ENCODE results near the gene ZNF582. TPM values are rescaled to one million over a fixed set of nuclear protein-coding genes. Genes with fewer than 3 reads are reported as not detected.

Gene ZNF582
- 2.5 TPM for polyA plus RNA-seq (2013, experiment 1 of 2)
- 2.6 TPM for polyA plus RNA-seq (2013, experiment 2 of 2)

DNA sequence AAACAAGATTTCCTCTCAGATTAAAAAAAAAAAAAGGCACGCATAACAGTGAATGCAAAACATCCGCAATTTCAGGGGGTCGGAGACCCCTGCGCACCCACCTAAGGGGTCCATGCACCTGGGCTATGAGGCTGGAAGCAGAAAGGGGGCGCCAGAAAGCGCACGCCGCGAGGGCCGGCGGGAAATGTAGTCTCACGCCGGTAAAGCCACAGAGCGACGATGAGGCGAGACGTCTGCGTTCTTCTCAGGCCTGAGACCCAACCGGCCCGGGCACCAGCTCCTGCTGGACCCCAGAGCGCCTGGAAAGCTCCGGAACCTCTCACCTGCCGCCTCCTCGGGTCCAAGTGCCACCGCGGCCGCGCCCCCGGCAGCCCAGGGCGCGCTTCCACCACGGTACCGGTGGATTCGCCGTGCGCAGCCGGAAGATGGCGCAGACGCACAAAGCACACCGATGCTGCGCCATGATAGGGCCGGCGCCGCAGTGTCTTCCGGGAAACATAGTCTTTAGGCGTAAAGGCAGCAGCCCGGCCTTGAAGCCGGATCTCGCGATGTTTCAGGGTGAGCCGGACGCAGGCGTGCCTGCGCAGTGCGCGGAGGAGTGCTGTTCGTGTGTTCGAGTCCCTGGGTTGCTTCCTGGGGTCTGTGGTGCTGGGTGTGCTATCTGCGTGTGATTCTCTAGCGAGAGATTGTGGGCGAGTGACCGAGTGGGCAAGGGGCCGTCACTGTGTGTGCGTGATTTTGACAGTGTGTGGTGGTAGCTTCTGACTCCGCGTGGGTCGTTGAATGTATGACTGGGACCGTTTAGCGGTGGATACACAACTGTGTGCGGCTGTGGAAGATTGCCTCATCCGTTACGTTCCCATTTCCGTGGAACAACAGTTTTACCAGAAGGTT is at the start of gene ZNF582:
ZNF582 (minus strand) TSS at position 416 of the 894 bp plus-strand sequence. CDS start 1,782 bp downstream, outside the sequence.
- Histone ChIP-seq H4K91ac (ENCODE audit: low read length) (peak within 1 kb of the TSS; percentile 98), H4K8ac (ENCODE audit: low read length) (peak within 1 kb of the TSS; percentile 100), H2BK120ac (ENCODE audit: low read depth, low read length) (peak within 1 kb of the TSS; percentile 96), H3K27me3 (ENCODE audit: control insufficient read depth in 1 of 2, insufficient read depth in 1 of 2, low read length in 2 of 2) (no peaks in the 10 kb centered on the region), H3K14ac (ENCODE audit: low read length in 2 of 2) (peak within 1 kb of the TSS in 1 of 2 experiments; percentile 98), H2BK5ac (ENCODE audit: low read depth, low read length, poor library complexity, severe bottlenecking) (peak within 1 kb of the TSS; percentile 95), H2AFZ (ENCODE audit: low read depth, low read length) (peak within 1 kb of the TSS; percentile 98), H3K79me1 (replicated peaks; ENCODE audit: low read length, poor library complexity, severe bottlenecking) (peaks cover 16% of the 10 kb centered on the region), H3K4me1 (ENCODE audit: control insufficient read depth, insufficient read depth, low read depth, low read length) (peaks cover 3% of the 10 kb centered on the region), H2AK5ac (ENCODE audit: low read length, severe bottlenecking) (no peak within 1 kb of the TSS), H3K9me3 (ENCODE audit: control insufficient read depth, low read length) (peaks cover 30% of the 10 kb centered on the region), H3K18ac (ENCODE audit: low read depth in 1 of 2, low read length in 2 of 2) (peak within 1 kb of the TSS; percentile 97 to 98), H3K9ac (ENCODE audit: low read length) (peak within 1 kb of the TSS; percentile 94), H3K4me3 (ENCODE audit: insufficient read depth in 1 of 2, low read depth in 1 of 2, low read length in 2 of 2) (peak within 1 kb of the TSS; percentile 81 to 86), H3K36me3 (ENCODE audit: control insufficient read depth in 1 of 2, insufficient read depth in 2 of 2, low read depth in 1 of 2, low read length in 2 of 2) (peaks cover 28 to 30% of the 10 kb centered on the region in 2 experiments), H3K4ac (ENCODE audit: low read depth in 1 of 2, low read length in 2 of 2) (peak within 1 kb of the TSS; percentile 94 to 99), H3K23ac (ENCODE audit: low read length in 2 of 2) (peak within 1 kb of the TSS in 1 of 2 experiments; percentile 53), H3K4me2 (ENCODE audit: low read length, poor library complexity, severe bottlenecking) (peak within 1 kb of the TSS; percentile 76), H2BK15ac (ENCODE audit: low read depth, poor library complexity, severe bottlenecking) (peak within 1 kb of the TSS; percentile 93), H2BK12ac (ENCODE audit: low read length in 2 of 2) (peak within 1 kb of the TSS in 1 of 2 experiments; percentile 67), H3K27ac (ENCODE audit: low read length, poor library complexity, severe bottlenecking) (peak within 1 kb of the TSS; percentile 85)
- DNase-seq: peak; percentile 96
- WGBS: under 1% methylated on average over 73 of the region's 73 CpGs

DNA sequence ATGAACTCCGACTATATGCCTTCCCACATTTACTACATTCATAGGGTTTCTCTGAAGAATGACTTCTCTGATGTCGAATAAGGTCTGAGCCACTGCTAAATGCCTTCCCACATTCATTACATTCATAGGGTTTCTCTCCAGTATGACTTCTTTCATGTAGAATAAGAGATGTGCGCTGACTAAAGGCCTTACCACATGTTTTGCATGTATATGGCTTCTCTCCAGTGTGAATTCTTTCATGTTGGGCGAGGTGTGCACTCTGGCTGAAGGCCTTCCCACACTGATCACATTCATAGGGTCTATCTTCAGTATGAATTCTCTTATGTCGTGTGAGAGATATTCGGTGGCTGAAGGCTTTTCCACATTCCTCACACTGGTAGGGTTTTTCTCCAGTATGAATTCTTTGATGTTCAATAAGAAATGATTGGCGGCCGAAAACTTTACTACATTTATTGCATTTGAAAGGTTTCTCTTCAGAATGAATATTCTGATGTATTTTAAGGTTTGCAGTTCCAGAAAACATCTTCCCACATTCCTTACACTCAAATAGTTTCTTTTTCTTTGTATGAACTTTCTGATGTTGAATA is 48.0 kb upstream of the ZNF582 start:
- H4K91ac ChIP-seq (ENCODE audit: low read length): no peak overlapping the region
- no peak overlapping the region for H2BK120ac ChIP-seq (ENCODE audit: low read depth, low read length)
- WGBS: 88% methylated on average over 4 of the region's 8 CpGs
- H2BK15ac ChIP-seq (ENCODE audit: low read depth, poor library complexity, severe bottlenecking): no peak overlapping the region
- no peaks in the 10 kb centered on the region for H3K4me1 ChIP-seq (ENCODE audit: control insufficient read depth, insufficient read depth, low read depth, low read length)
- no peak overlapping the region for H3K27ac ChIP-seq (ENCODE audit: low read length, poor library complexity, severe bottlenecking)
- H3K27me3 ChIP-seq (ENCODE audit: control insufficient read depth in 1 of 2, insufficient read depth in 1 of 2, low read length in 2 of 2): no peaks in the 10 kb centered on the region
- H3K79me1 ChIP-seq (replicated peaks; ENCODE audit: low read length, poor library complexity, severe bottlenecking): no peaks in the 10 kb centered on the region
- H2AK5ac ChIP-seq (ENCODE audit: low read length, severe bottlenecking): no peak overlapping the region
- H4K8ac ChIP-seq (ENCODE audit: low read length): no peak overlapping the region
- peak overlapping the region in 1 of 2 experiments; percentile 42 for H3K4me3 ChIP-seq (ENCODE audit: insufficient read depth in 1 of 2, low read depth in 1 of 2, low read length in 2 of 2)
- H2AFZ ChIP-seq (ENCODE audit: low read depth, low read length): no peak overlapping the region
- H2BK5ac ChIP-seq (ENCODE audit: low read depth, low read length, poor library complexity, severe bottlenecking): no peak overlapping the region
- H3K9me3 ChIP-seq (ENCODE audit: control insufficient read depth, low read length): peaks cover 84% of the 10 kb centered on the region
- no peak overlapping the region for H3K18ac ChIP-seq (ENCODE audit: low read depth in 1 of 2, low read length in 2 of 2)
- no peak overlapping the region for H3K23ac ChIP-seq (ENCODE audit: low read length in 2 of 2)
- no peak overlapping the region for H2BK12ac ChIP-seq (ENCODE audit: low read length in 2 of 2)
- H3K4ac ChIP-seq (ENCODE audit: low read depth in 1 of 2, low read length in 2 of 2): no peak overlapping the region
- no peak overlapping the region for H3K4me2 ChIP-seq (ENCODE audit: low read length, poor library complexity, severe bottlenecking)
- H3K36me3 ChIP-seq (ENCODE audit: control insufficient read depth in 1 of 2, insufficient read depth in 2 of 2, low read depth in 1 of 2, low read length in 2 of 2): peaks cover 2 to 33% of the 10 kb centered on the region in 2 experiments
- no peak for DNase-seq
- H3K9ac ChIP-seq (ENCODE audit: low read length): no peak overlapping the region
- no peak overlapping the region for H3K14ac ChIP-seq (ENCODE audit: low read length in 2 of 2)

DNA sequence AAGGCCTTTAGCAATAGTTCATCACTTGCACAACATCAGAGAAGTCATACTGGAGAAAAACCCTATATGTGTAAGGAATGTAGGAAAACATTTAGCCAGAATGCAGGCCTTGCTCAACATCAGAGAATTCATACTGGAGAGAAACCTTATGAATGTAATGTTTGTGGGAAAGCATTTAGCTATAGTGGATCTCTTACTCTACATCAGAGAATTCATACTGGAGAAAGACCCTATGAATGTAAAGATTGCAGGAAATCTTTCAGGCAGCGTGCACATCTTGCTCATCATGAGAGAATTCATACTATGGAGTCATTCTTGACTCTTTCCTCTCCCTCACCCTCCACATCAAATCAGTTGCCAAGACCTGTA is 30.6 kb upstream of the ZNF582 start:
- H3K4me1 ChIP-seq (ENCODE audit: control insufficient read depth, insufficient read depth, low read depth, low read length): no peaks in the 10 kb centered on the region
- H3K18ac ChIP-seq (ENCODE audit: low read depth in 1 of 2, low read length in 2 of 2): no peak overlapping the region
- H3K9me3 ChIP-seq (ENCODE audit: control insufficient read depth, low read length): peaks cover 98% of the 10 kb centered on the region
- no peak overlapping the region for H3K4me2 ChIP-seq (ENCODE audit: low read length, poor library complexity, severe bottlenecking)
- H3K79me1 ChIP-seq (replicated peaks; ENCODE audit: low read length, poor library complexity, severe bottlenecking): no peaks in the 10 kb centered on the region
- WGBS: 63% methylated on average over 1 of the region's 1 CpG
- no peaks in the 10 kb centered on the region for H3K27me3 ChIP-seq (ENCODE audit: control insufficient read depth in 1 of 2, insufficient read depth in 1 of 2, low read length in 2 of 2)
- H2BK5ac ChIP-seq (ENCODE audit: low read depth, low read length, poor library complexity, severe bottlenecking): no peak overlapping the region
- no peak overlapping the region for H3K9ac ChIP-seq (ENCODE audit: low read length)
- no peak overlapping the region for H3K23ac ChIP-seq (ENCODE audit: low read length in 2 of 2)
- no peak overlapping the region for H2AK5ac ChIP-seq (ENCODE audit: low read length, severe bottlenecking)
- no peak overlapping the region for H3K14ac ChIP-seq (ENCODE audit: low read length in 2 of 2)
- no peak overlapping the region for H2BK12ac ChIP-seq (ENCODE audit: low read length in 2 of 2)
- H3K27ac ChIP-seq (ENCODE audit: low read length, poor library complexity, severe bottlenecking): no peak overlapping the region
- no peak overlapping the region for H3K4ac ChIP-seq (ENCODE audit: low read depth in 1 of 2, low read length in 2 of 2)
- H3K4me3 ChIP-seq (ENCODE audit: insufficient read depth in 1 of 2, low read depth in 1 of 2, low read length in 2 of 2): peak overlapping the region in 1 of 2 experiments; percentile 67
- H2BK15ac ChIP-seq (ENCODE audit: low read depth, poor library complexity, severe bottlenecking): no peak overlapping the region
- H4K91ac ChIP-seq (ENCODE audit: low read length): no peak overlapping the region
- H2BK120ac ChIP-seq (ENCODE audit: low read depth, low read length): no peak overlapping the region
- H3K36me3 ChIP-seq (ENCODE audit: control insufficient read depth in 1 of 2, insufficient read depth in 2 of 2, low read depth in 1 of 2, low read length in 2 of 2): peaks cover 0 to 49% of the 10 kb centered on the region in 2 experiments
- no peak overlapping the region for H4K8ac ChIP-seq (ENCODE audit: low read length)
- H2AFZ ChIP-seq (ENCODE audit: low read depth, low read length): no peak overlapping the region
- no peak for DNase-seq

Measured in mesenchymal stem cell (in vitro differentiated cells and primary cell).